Smooth muscle cell (in vitro differentiated cells): ENCODE results near the gene PXMP2. TPM values are rescaled to one million over a fixed set of nuclear protein-coding genes. Genes with fewer than 3 reads are reported as not detected.

ENCODE experiments used
- DNase-seq: peaks from one replicate; lab custom pipeline; 2025; ENCODE audit not compliant: unreplicated experiment; lab: John Stamatoyannopoulos, UW
- H2AFZ ChIP-seq: fragments of 200-600 bp; sonication (generic); 2 replicates; pipeline ENCODE4 v1.6.0; 2016; ENCODE audit warnings: antibody characterized with exemption, low read depth, mild to moderate bottlenecking
- H3F3A ChIP-seq: fragments of 200-600 bp; sonication (generic); 2 replicates; pipeline ENCODE4 v1.6.0; 2017; ENCODE audit warnings: antibody characterized with exemption, low read depth
- H3K27ac ChIP-seq: fragments of 200-600 bp; sonication (generic); 2 replicates; pipeline ENCODE4 v1.5.1; 2016; ENCODE audit warnings: low read depth, mild to moderate bottlenecking
- H3K27me3 ChIP-seq: fragments of 200-600 bp; sonication (generic); 2 replicates; pipeline ENCODE4 v1.6.1; 2016; ENCODE audit warnings: low read depth, mild to moderate bottlenecking
- H3K36me3 ChIP-seq: fragments of 200-600 bp; sonication (generic); 2 replicates; pipeline ENCODE4 v1.5.1; 2016; ENCODE audit warnings: low read depth
- H3K4me1 ChIP-seq: fragments of 200-600 bp; sonication (generic); 2 replicates; pipeline ENCODE4 v1.5.1; 2016; ENCODE audit warnings: low read depth
- H3K4me2 ChIP-seq: fragments of 200-600 bp; sonication (generic); 2 replicates; pipeline ENCODE4 v1.6.0; 2016; ENCODE audit warnings: mild to moderate bottlenecking
- H3K4me3 ChIP-seq: fragments of 200-600 bp; sonication (generic); 2 replicates; pipeline ENCODE4 v1.5.1; 2016; ENCODE audit warnings: mild to moderate bottlenecking
- H3K79me2 ChIP-seq: fragments of 200-600 bp; sonication (generic); 2 replicates; pipeline ENCODE4 v1.6.0; 2016; ENCODE audit warnings: low read depth, mild to moderate bottlenecking
- H3K9ac ChIP-seq: fragments of 200-600 bp; sonication (generic); 2 replicates; pipeline ENCODE4 v1.6.0; 2016; ENCODE audit warnings: low read depth
- H3K9me3 ChIP-seq: fragments of 200-600 bp; sonication (generic); replicated peaks from 2 replicates; pipeline ENCODE4 v1.5.1; 2016; ENCODE audit warnings: low read depth
- H4K20me1 ChIP-seq: fragments of 200-600 bp; sonication (generic); 2 replicates; pipeline ENCODE4 v1.6.0; 2016; ENCODE audit warnings: low read depth
- CTCF ChIP-seq: fragments of 200-600 bp; sonication (generic); IDR thresholded peaks from 2 replicates; pipeline ENCODE4 v1.5.1; 2017; ENCODE audit warnings: borderline replicate concordance, mild to moderate bottlenecking, antibody characterized with exemption; ENCODE audit not compliant: insufficient read depth, poor library complexity, severe bottlenecking
- WGBS: methylation state at CpG from one replicate; pipeline ENCODE4 v1.1.7; 2016; ENCODE audit warnings: low lambda C conversion rate; 5-methylcytosine and 5-hydroxymethylcytosine counted together
- polyA plus RNA-seq: library from polyadenylated mRNA; unstranded; fragments of >200 nt; fragmentation: Nextera tagmentation; extraction: Ambion mirVana; gene quantifications from 2 replicates; pipeline ENCODE4 v1.2.1, GENCODE V29; 2016
- total RNA-seq: library from RNA; depleted of rRNA; stranded (reverse); fragments of >200 nt; gene quantifications from 2 replicates; pipeline ENCODE4 v1.2.3, GENCODE V29; 2014

Gene PXMP2
- total and polyA plus RNA-seq, 2 experiments from 2014 or later = 14.7 to 25.0 TPM

GRCh38 chr12:132726386-132726785 lies 39.0 kb downstream of the PXMP2 start:
- H4K20me1 ChIP-seq = peaks cover 95% of the 10 kb centered on the region
- no peak overlapping the region for H2AFZ ChIP-seq
- no peaks in the 10 kb centered on the region for H3K4me1 ChIP-seq
- peaks cover 30% of the 10 kb centered on the region for H3K79me2 ChIP-seq
- H3K27ac ChIP-seq = no peak overlapping the region
- no peak overlapping the region for H3K9ac ChIP-seq
- no peak overlapping the region for H3K4me2 ChIP-seq
- H3K36me3 ChIP-seq = peaks cover 10% of the 10 kb centered on the region
- H3K4me3 ChIP-seq = no peak overlapping the region
- 98% methylated on average over 12 of the region's 12 CpGs for WGBS
- H3F3A ChIP-seq = peaks cover 5% of the 10 kb centered on the region
- no peak for TF ChIP-seq CTCF
- H3K27me3 ChIP-seq = no peaks in the 10 kb centered on the region
- H3K9me3 ChIP-seq = no peaks in the 10 kb centered on the region
- no peak for DNase-seq

- WGBS = 97% methylated on average over 37 of the region's 37 CpGs
- Histone ChIP-seq H3F3A (no peaks in the 10 kb centered on the region), H3K79me2 (peaks cover 24% of the 10 kb centered on the region), H3K4me3 (no peak overlapping the region), H3K4me1 (no peaks in the 10 kb centered on the region), H3K4me2 (no peak overlapping the region), H3K9ac (no peak overlapping the region), H3K9me3 (no peaks in the 10 kb centered on the region), H3K36me3 (peaks cover 10% of the 10 kb centered on the region), H3K27ac (no peak overlapping the region), H2AFZ (no peak overlapping the region), H3K27me3 (no peaks in the 10 kb centered on the region), H4K20me1 (peaks cover 91% of the 10 kb centered on the region)
- DNase-seq = no peak
- TF ChIP-seq CTCF = no peak
These were observed 39.9 kb downstream of the PXMP2 start for GRCh38 chr12:132727091-132727794.

GRCh38 chr12:132728502-132728901 lies 41.1 kb downstream of the PXMP2 start:
- Histone ChIP-seq H3K9ac (no peak overlapping the region), H4K20me1 (peaks cover 78% of the 10 kb centered on the region), H3K27me3 (no peaks in the 10 kb centered on the region), H3K4me2 (no peak overlapping the region), H2AFZ (no peak overlapping the region), H3K4me1 (no peaks in the 10 kb centered on the region), H3K79me2 (peaks cover 15% of the 10 kb centered on the region), H3F3A (no peaks in the 10 kb centered on the region), H3K27ac (no peak overlapping the region), H3K4me3 (no peak overlapping the region), H3K9me3 (no peaks in the 10 kb centered on the region), H3K36me3 (peaks cover 6% of the 10 kb centered on the region)
- WGBS = 90% methylated on average over 7 of the region's 7 CpGs
- no peak for DNase-seq
- TF ChIP-seq CTCF = no peak
